H1 (cell line): ENCODE results near the gene TRAK1.

Experiments used
- BCL11A ChIP-seq, 2 experiments: IDR thresholded peaks; one replicate each; pipeline ENCODE4 v1.6.1; 2011; ENCODE audit warnings: low read depth in 2 of 2, low read length in 2 of 2, mild to moderate bottlenecking in 2 of 2
- CBX5 ChIP-seq: fragments of 300-800, 300-1000 bp; sonication (generic); IDR thresholded peaks from 2 replicates; pipeline ENCODE4 v1.7.1; 2016; ENCODE audit warnings: antibody characterized with exemption, low read length, low read depth
- EP300 ChIP-seq, 2 experiments: IDR thresholded peaks; 1 replicate in 1 of 2; 2 replicates in 1 of 2; pipeline ENCODE4 v1.6.1; 2011 to 2012; ENCODE audit warnings: low read depth in 2 of 2, low read length in 2 of 2, mild to moderate bottlenecking in 2 of 2, borderline replicate concordance in 1 of 2, inconsistent platforms in 1 of 2, moderate library complexity in 1 of 2
- POLR2A ChIP-seq, 2 experiments: IDR thresholded peaks; 1 replicate in 1 of 2; 2 replicates in 1 of 2; pipeline ENCODE4 v1.6.1; 2011; ENCODE audit warnings: low read depth in 2 of 2, low read length in 2 of 2, mild to moderate bottlenecking in 2 of 2; ENCODE audit errors: control extremely low read depth in 1 of 2
- RAD21 ChIP-seq, 2 experiments: IDR thresholded peaks in 1 of 2; conservative IDR thresholded peaks in 1 of 2; 2 replicates each; pipeline ENCODE4 v1.6.1; 2011; ENCODE audit warnings: low read depth in 2 of 2, low read length in 2 of 2, improper control_type of control experiment in 1 of 2, inconsistent platforms in 1 of 2, mild to moderate bottlenecking in 1 of 2, moderate library complexity in 1 of 2
- RNF2 ChIP-seq: fragments of 200-900, 300-1000 bp; sonication (generic); IDR thresholded peaks from 2 replicates; pipeline ENCODE4 v1.7.1; 2016; ENCODE audit warnings: borderline replicate concordance, low read depth, mild to moderate bottlenecking, antibody characterized with exemption, low read length; ENCODE audit not compliant: poor library complexity, severe bottlenecking; ENCODE audit errors: missing control alignments
- TCF12 ChIP-seq: IDR thresholded peaks from 2 replicates; pipeline ENCODE4 v1.6.1; 2011; ENCODE audit warnings: low read depth, mild to moderate bottlenecking, low read length
- ZNF274 ChIP-seq: IDR thresholded peaks from 2 replicates; pipeline ENCODE4 v1.7.0; 2012; ENCODE audit warnings: low read length, borderline replicate concordance; ENCODE audit errors: extremely low read depth
- TF ChIP-seq, protein P1 (sequence below), 3 experiments: IDR thresholded peaks; 1 replicate in 2 of 3; 2 replicates in 1 of 3; pipeline versions ENCODE4 v1.5.1 to v1.6.1; 2011; ENCODE audit warnings: low read length in 3 of 3, mild to moderate bottlenecking in 3 of 3, inconsistent platforms in 2 of 3, low read depth in 1 of 3, moderate library complexity in 1 of 3; ENCODE audit not compliant: insufficient read depth in 1 of 3; ENCODE audit errors: control extremely low read depth in 1 of 3
- TF ChIP-seq, protein P2 (sequence below): IDR thresholded peaks from 2 replicates; pipeline ENCODE4 v1.6.1; 2011; ENCODE audit warnings: low read length, improper control_type of control experiment
- TF ChIP-seq, protein P3 (sequence below): IDR thresholded peaks from 2 replicates; pipeline ENCODE4 v1.6.1; 2012; ENCODE audit warnings: inconsistent platforms

DNA sequence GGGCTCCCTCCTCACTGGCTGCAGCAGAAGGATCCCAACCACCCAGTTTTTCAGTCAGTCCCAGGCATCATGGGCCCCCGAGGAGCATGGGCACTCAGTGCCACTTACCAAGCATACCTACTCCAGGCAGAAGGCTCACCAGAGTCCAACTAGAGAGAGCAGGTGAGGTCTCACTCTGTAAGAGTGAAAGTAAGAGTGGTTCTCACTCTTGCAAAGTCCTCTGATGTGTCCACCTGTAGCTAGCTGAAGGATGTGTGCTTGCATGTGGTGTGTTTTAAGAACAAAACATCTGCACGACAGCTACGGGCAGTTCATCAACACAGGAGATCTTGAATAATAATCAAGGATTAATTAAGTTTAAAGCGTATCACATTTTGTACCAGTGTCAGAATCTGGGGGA lies 125.1 kb downstream of the TRAK1 start:
- TF ChIP-seq, protein P1, sequence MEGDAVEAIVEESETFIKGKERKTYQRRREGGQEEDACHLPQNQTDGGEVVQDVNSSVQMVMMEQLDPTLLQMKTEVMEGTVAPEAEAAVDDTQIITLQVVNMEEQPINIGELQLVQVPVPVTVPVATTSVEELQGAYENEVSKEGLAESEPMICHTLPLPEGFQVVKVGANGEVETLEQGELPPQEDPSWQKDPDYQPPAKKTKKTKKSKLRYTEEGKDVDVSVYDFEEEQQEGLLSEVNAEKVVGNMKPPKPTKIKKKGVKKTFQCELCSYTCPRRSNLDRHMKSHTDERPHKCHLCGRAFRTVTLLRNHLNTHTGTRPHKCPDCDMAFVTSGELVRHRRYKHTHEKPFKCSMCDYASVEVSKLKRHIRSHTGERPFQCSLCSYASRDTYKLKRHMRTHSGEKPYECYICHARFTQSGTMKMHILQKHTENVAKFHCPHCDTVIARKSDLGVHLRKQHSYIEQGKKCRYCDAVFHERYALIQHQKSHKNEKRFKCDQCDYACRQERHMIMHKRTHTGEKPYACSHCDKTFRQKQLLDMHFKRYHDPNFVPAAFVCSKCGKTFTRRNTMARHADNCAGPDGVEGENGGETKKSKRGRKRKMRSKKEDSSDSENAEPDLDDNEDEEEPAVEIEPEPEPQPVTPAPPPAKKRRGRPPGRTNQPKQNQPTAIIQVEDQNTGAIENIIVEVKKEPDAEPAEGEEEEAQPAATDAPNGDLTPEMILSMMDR (IDR thresholded peaks at IDR 0.05; ENCODE audit: control extremely low read depth in 1 of 3, insufficient read depth in 1 of 3, low read depth in 1 of 3, low read length in 3 of 3) = no peak
- TF ChIP-seq EP300 (IDR thresholded peaks at IDR 0.05; ENCODE audit: borderline replicate concordance in 1 of 2, low read depth in 2 of 2, low read length in 2 of 2) (no peak), ZNF274 (no peak), RAD21 (IDR thresholded peaks at IDR 0.05 in 1 of 2, conservative IDR thresholded peaks at IDR 0.05 in 1 of 2; ENCODE audit: low read depth in 2 of 2, low read length in 2 of 2) (no peak), RNF2 (no peak), BCL11A (IDR thresholded peaks at IDR 0.05; ENCODE audit: low read depth in 2 of 2, low read length in 2 of 2) (no peak), POLR2A (IDR thresholded peaks at IDR 0.05; ENCODE audit: control extremely low read depth in 1 of 2, low read depth in 2 of 2, low read length in 2 of 2) (no peak), TCF12 (no peak), CBX5 (no peak)
- TF ChIP-seq, protein P2, sequence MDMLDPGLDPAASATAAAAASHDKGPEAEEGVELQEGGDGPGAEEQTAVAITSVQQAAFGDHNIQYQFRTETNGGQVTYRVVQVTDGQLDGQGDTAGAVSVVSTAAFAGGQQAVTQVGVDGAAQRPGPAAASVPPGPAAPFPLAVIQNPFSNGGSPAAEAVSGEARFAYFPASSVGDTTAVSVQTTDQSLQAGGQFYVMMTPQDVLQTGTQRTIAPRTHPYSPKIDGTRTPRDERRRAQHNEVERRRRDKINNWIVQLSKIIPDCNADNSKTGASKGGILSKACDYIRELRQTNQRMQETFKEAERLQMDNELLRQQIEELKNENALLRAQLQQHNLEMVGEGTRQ = no peak
- TF ChIP-seq, protein P3, sequence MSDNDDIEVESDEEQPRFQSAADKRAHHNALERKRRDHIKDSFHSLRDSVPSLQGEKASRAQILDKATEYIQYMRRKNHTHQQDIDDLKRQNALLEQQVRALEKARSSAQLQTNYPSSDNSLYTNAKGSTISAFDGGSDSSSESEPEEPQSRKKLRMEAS = no peak
